ENCODE results near the gene PATL2.
"Not testable (repeated sequence)": the region's sequence is repeated elsewhere in the genome, so short reads cannot be mapped to it uniquely, and the experiment has no call there.

PATL2 gene

GRCh38 chr15:44647036-44647435 lies 64.1 kb downstream of the PATL2 start:
- DNase-seq (ENCODE audit: low read depth in 2 of 2): no peak

DNA sequence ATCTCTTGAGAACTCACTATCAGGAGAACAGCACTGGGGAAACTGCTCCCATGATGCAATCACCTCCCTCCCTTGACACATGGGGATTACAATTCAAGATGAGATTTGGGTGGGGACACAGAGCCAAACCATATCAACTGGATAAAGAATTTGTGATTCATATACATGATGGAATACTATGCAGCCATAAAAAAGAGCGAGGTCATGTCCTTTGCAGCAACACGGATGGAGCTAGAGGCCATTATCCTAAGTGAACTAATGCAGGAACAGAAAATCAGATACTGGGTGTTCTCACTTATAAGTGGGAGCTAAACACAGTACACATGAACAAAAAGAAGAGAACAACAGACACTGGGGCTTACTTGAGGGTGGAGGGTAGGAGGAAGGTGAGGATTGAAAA lies 64.7 kb downstream of the PATL2 start:
- no peak for DNase-seq (ENCODE audit: low read depth in 2 of 2)

- DNase-seq (ENCODE audit: low read depth in 2 of 2): no peak
These were observed 69.5 kb downstream of the PATL2 start for GRCh38 chr15:44641651-44642050.

- DNase-seq (ENCODE audit: low read depth in 2 of 2): no peak
These were observed 74.1 kb downstream of the PATL2 start for GRCh38 chr15:44636976-44637375.

DNA sequence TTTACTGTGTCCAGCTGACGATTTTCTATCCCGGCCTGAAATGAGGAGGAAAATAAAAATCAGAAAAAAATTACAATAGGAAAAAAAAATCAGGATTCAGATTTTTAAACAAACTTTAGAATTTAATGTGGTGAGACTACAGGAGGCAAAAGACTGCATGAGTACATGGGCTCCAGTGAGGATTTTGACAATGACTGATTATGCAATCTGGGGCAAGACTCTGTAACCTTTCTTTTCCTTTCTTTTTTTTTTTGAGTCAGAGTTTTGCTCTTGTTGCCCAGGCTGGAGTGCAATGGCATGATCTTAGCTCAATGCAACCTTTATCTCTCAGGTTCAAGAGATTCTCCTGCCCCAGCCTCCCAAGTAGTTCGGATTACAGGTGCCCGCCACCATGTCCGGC lies 77.5 kb downstream of the PATL2 start:
- no peak for DNase-seq (ENCODE audit: low read depth in 2 of 2)

DNA sequence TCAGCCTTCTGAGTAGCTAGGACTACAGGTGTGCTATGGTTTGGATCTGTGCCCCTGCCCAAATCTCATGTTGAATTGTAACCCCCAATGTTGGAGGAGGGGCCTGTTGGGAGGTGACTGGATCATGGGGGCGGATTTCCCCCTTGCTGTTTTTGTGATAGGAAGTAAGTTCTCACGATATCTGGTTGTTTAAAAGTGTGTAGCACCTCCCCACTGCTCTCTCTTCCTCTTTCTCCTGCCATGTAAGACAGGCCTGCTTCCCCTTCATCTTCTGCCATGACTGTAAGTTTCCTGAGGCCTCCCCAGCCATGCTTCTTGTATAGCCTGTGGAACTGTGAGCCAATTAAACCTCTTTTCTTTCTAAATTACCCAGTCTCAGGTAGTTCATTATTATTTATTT lies 85.8 kb downstream of the PATL2 start:
- not testable (repeated sequence) for DNase-seq (ENCODE audit: low read depth in 2 of 2)

GRCh38 chr15:44623178-44623577 lies 87.9 kb downstream of the PATL2 start:
- no peak for DNase-seq (ENCODE audit: low read depth in 2 of 2)

DNA sequence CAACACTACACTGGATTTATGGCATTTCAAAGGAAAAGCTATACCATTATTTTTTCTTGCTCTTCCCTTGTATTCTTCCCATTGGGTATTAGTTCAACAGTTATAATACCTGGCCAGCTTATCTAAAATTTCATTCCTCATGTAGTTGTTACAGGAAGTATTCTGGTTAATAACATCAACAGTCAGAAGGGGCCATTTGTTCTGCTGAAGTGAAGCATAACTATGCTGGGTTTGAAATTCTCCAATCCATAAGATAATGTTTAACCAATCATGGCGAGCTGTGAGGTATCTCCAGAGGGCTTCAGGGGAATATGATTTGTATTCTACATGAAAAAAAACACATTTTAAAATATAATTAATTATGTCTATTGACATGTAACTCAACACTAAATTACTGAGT lies 91.0 kb downstream of the PATL2 start:
- no peak for DNase-seq (ENCODE audit: low read depth in 2 of 2)

DNA sequence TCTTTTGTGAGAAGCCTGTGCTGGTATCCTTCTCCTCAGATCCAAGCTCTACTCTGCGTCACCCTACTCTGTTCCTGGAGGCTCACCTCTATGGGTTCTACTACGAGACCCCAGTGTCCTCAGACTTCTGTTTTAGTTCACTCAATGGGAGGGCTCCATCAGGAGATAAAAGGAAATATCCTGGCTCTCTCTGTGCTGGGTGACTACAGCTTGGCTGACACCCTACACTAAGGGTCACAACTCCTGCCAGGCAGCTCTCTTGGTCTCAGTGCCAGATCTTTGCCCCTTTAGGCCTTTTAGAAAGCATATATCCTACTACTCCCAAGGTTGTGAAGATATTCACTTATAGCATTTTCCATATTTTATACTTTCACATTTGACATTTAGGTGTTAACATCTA lies 94.1 kb downstream of the PATL2 start:
- no peak for DNase-seq (ENCODE audit: low read depth in 2 of 2)

Data from stimulated activated CD8-positive, alpha-beta memory T cell treated with anti-CD3 and anti-CD28 coated beads, Interleukin-2, amount 100 ng/mL, for 48 hours (primary cell).